Activated T-helper 1 cell treated with anti-CD3 and anti-CD28 coated beads, Interleukin-12 subunit alpha, Interleukin-12 subunit beta, Interleukin-2, Interleukin-4 antibody, amounts not matched to agents 30 ng/mL and 10 ng/mL and 1 ng/mL, durations not matched to agents 14 hours and 24 hours and 36 hours (primary cell): ENCODE data around the gene ZNF618. TPM values are rescaled to one million over a fixed set of nuclear protein-coding genes. Genes with fewer than 3 reads are reported as not detected.

Experiments
- DNase-seq: peaks from one replicate; pipeline ENCODE4 v3.0.0; 2021; ENCODE audit warnings: low spot score
- H3K27ac Mint-ChIP-seq: one replicate; pipeline ENCODE4 v1.8.0; 2021; ENCODE audit warnings: mild to moderate bottlenecking, mixed read lengths
- H3K27me3 Mint-ChIP-seq: one replicate; pipeline ENCODE4 v1.8.0; 2022; ENCODE audit warnings: mild to moderate bottlenecking, moderate library complexity, mixed read lengths; ENCODE audit not compliant: insufficient read depth
- H3K36me3 Mint-ChIP-seq: one replicate; pipeline ENCODE4 v1.8.0; 2021; ENCODE audit warnings: low read depth, mixed read lengths
- H3K4me1 Mint-ChIP-seq: one replicate; pipeline ENCODE4 v1.8.0; 2021; ENCODE audit warnings: low read depth, mixed read lengths
- H3K4me3 Mint-ChIP-seq: one replicate; pipeline ENCODE4 v1.8.0; 2021; ENCODE audit warnings: mild to moderate bottlenecking, moderate library complexity, mixed read lengths
- H3K9me3 Mint-ChIP-seq: one replicate; pipeline ENCODE4 v1.8.0; 2021; ENCODE audit warnings: mixed read lengths
- intact Hi-C: fragments of 100-400 bp; cut with micrococcal nuclease; formaldehyde crosslinking; loops from one replicate; pipeline ENCODE4 v1.15.1; 2024
- total RNA-seq: library from RNA; stranded (reverse); gene quantifications from 2 replicates; pipeline ENCODE4 v1.2.3, GENCODE V29; 2022

ZNF618 gene
- total RNA-seq, 1 donor from 2014 or later, result 0.16 TPM

DNA sequence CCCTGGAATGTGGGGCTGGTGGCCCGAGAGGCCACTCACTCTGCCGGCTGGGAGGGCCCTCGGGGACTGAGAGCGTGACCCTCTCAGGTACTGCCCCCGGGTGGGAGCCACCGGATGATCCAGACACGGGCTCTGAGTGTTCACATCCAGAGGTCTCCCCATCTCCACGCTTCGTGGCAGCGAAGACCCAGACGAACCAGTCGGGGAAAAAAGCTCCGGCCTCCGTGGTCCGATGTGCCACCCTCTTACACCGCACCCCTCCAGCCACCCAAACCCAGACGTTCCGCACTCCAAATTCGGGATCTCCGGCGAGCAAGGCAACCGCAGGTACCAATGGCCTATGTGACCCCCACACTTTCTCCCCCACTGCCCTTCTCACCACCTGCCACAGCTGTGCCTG is 152.5 kb downstream of the ZNF618 start:
- Mint-ChIP-seq H3K4me1 (no peaks in the 10 kb centered on the region), H3K27ac (no peak overlapping the region), H3K4me3 (no peak overlapping the region), H3K27me3 (peaks cover 2% of the 10 kb centered on the region), H3K36me3 (no peaks in the 10 kb centered on the region), H3K9me3 (peaks cover 14% of the 10 kb centered on the region)
- intact Hi-C loops, result no loop called here
- no peak for DNase-seq

- Mint-ChIP-seq H3K9me3 (peaks cover 6% of the 10 kb centered on the region), H3K27me3 (peaks cover 2% of the 10 kb centered on the region), H3K4me3 (no peak overlapping the region), H3K27ac (no peak overlapping the region), H3K4me1 (no peaks in the 10 kb centered on the region), H3K36me3 (no peaks in the 10 kb centered on the region)
- intact Hi-C loops, result loop anchor here (5.0 kb wide), 1 partner anchor 222 kb away; no protein-coding TSS in a partner anchor
- DNase-seq, result no peak
Measured at GRCh38 chr9:114029311-114030170, 153.4 kb downstream of the ZNF618 start.

DNA sequence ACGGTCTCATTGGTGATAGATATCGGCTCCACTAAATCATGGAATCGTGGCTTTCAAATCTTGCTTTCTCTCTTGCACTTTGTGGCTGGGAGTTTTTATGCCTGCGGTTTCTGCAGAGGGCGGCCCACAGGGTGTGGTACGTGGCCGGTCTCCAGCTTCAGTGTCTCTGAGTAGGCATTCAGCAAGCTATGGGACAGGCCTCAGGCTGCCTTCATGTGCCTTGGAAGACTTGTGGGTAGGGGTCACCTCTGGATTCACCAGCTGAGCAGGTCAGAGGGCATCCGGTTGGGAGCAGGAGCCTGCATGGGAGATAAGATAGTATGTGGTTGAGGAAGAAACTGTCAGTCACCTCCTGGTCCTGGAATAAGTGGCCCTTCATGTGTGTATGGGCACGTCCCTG is 154.3 kb downstream of the ZNF618 start:
- Mint-ChIP-seq H3K4me3 (no peak overlapping the region), H3K4me1 (no peaks in the 10 kb centered on the region), H3K27ac (no peak overlapping the region), H3K9me3 (no peaks in the 10 kb centered on the region), H3K27me3 (no peaks in the 10 kb centered on the region), H3K36me3 (no peaks in the 10 kb centered on the region)
- intact Hi-C loops, result loop anchor here (5.0 kb wide), 1 partner anchor 223 kb away; no protein-coding TSS in a partner anchor
- DNase-seq, result no peak

- Mint-ChIP-seq H3K9me3 (no peaks in the 10 kb centered on the region), H3K27me3 (no peaks in the 10 kb centered on the region), H3K36me3 (no peaks in the 10 kb centered on the region), H3K27ac (no peak overlapping the region), H3K4me3 (no peak overlapping the region), H3K4me1 (no peaks in the 10 kb centered on the region)
- intact Hi-C loops, result loop anchor here (5.0 kb wide), 1 partner anchor 224 kb away; no protein-coding TSS in a partner anchor
- DNase-seq, result no peak
Measured at GRCh38 chr9:114031037-114031630, 155.0 kb downstream of the ZNF618 start.

DNA sequence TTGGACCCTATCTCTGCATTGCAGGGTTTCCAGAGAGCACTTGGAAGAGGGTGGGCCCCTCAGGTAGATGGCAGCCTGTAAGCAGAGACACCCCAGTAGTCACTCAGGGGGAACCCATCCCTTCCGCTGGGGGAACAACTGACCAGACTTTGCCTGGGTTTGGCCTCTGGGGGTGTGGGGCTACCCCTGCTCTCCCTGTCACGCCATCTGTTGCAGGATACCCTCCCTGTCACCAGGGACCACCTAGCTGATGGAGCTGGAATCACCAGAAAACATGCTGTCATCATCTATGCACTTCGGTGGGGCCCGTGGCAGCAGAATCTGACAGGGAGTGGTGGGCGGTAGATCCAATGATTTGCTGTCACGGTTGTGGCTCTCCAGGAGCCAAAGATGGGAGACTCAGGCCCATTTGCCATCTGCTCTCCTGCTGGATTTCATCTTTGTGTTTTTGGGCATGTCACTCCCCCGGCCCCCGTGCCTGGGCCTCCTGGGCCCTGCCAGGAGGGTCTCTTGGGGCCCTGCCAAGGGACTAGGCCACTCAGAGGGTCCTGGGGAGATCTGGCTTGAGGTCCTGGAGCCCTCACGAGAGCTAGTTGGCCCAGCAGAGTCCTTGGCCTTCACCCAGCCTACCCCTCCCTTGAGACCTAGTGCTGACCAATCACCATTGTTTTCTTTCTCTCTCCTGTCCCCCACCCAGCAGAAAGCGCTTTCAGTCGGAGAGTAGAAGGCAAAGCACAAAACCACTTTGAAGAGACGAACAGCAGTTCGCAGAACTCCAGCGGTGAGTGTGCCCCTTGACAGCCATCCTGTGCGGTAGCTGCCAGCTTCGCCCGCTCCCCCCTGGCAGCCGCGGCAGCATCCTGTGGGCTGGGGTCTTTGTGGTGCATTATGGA is 156.1 kb downstream of the ZNF618 start:
- no peak for DNase-seq
- H3K27me3 Mint-ChIP-seq, result peaks cover 2% of the 10 kb centered on the region
- intact Hi-C loops, result loop anchor here (5.0 kb wide), 1 partner anchor 225 kb away; no protein-coding TSS in a partner anchor
- H3K9me3 Mint-ChIP-seq, result no peaks in the 10 kb centered on the region
- no peak overlapping the region for H3K27ac Mint-ChIP-seq
- no peaks in the 10 kb centered on the region for H3K4me1 Mint-ChIP-seq
- no peak overlapping the region for H3K4me3 Mint-ChIP-seq
- no peaks in the 10 kb centered on the region for H3K36me3 Mint-ChIP-seq

- H3K36me3 Mint-ChIP-seq, result no peaks in the 10 kb centered on the region
- intact Hi-C loops, result loop anchor here (5.0 kb wide), 1 partner anchor 226 kb away; no protein-coding TSS in a partner anchor
- no peak for DNase-seq
- H3K27me3 Mint-ChIP-seq, result peaks cover 2% of the 10 kb centered on the region
- no peak overlapping the region for H3K27ac Mint-ChIP-seq
- H3K9me3 Mint-ChIP-seq, result no peaks in the 10 kb centered on the region
- no peaks in the 10 kb centered on the region for H3K4me1 Mint-ChIP-seq
- H3K4me3 Mint-ChIP-seq, result no peak overlapping the region
Measured at GRCh38 chr9:114033397-114034103, 157.4 kb downstream of the ZNF618 start.

DNA sequence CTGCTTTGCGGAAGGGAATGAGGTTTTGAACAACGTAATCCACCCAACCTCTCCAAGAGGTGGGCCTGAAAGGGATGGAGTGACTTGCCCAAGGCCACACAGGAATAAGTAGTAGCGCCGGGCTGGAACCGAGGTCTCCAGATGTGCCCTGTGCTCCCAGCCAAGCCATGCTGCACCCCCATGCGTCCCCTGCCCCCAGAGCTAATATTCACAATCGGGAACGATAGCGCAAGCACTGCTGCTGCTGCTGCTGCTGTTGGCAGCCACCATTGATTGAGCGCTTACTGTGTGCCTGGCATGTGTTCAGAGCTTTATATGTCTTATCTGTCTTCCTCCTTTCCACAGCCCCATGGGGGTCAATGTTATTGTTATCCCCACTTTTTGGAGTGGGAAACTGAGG is 158.1 kb downstream of the ZNF618 start:
- Mint-ChIP-seq H3K27me3 (peaks cover 2% of the 10 kb centered on the region), H3K9me3 (no peaks in the 10 kb centered on the region), H3K36me3 (no peaks in the 10 kb centered on the region), H3K27ac (no peak overlapping the region), H3K4me1 (no peaks in the 10 kb centered on the region), H3K4me3 (no peak overlapping the region)
- DNase-seq, result no peak
- intact Hi-C loops, result loop anchor here (5.0 kb wide), 1 partner anchor 227 kb away; no protein-coding TSS in a partner anchor

DNA sequence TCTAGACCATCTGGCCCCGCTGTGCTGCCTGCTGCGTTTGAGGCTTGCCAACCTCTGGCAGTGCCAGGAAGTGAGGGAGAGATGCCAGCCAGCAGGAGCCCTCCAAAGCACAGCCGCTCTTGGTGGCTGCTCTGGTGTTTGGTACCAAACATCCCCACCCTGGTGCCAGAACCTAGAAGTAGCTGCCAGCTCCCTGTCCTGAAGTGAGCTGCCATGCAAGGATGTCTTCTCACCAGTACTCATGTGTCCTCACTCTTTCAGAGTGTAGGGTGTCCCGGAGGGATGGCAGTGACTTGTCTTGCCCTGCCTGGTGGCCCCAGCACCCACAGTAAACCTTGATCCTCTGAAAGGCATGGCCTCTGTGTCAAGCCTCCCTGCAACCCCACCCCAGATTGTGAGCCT is 158.6 kb downstream of the ZNF618 start:
- no peaks in the 10 kb centered on the region for H3K4me1 Mint-ChIP-seq
- no peak overlapping the region for H3K4me3 Mint-ChIP-seq
- no peak for DNase-seq
- intact Hi-C loops, result loop anchor here (5.0 kb wide), 1 partner anchor 227 kb away; no protein-coding TSS in a partner anchor
- peaks cover 2% of the 10 kb centered on the region for H3K27me3 Mint-ChIP-seq
- H3K36me3 Mint-ChIP-seq, result no peaks in the 10 kb centered on the region
- H3K27ac Mint-ChIP-seq, result no peak overlapping the region
- no peaks in the 10 kb centered on the region for H3K9me3 Mint-ChIP-seq

DNA sequence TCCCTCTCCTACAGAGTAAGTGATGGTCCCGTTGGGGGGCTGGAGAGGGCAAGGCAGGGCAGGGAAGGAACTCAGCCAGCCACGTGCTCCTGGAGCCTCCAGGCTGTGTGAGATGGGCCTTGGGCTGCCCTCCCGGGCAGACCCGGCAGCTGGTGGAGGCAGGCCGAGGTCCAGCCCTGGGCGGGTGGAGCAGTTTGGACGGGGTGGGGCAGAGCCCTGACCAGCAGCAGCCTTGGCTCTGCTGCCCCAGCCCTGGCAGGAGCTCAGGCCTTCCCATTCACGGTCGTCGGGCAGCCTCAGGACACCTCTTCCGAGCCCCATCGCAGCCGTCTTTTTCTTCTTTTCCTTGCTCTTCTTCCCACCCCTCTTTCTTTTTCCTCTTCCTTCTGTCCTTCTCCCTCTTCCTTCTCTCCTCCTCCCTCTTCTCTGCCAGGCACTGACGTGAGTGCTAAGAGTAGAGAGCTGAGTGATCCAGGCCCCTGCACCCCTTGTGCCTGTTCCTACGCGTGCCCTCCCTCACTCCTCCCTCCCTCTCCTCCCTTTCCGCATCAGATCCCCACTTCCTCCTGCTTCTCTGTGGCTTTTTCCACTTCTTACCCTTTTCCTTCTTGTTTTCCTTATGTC is 159.2 kb downstream of the ZNF618 start:
- no peak for DNase-seq

GRCh38 chr9:114035845-114036801 is 160.0 kb downstream of the ZNF618 start:
- Mint-ChIP-seq H3K36me3 (no peaks in the 10 kb centered on the region), H3K27me3 (peaks cover 2% of the 10 kb centered on the region), H3K4me3 (no peak overlapping the region), H3K27ac (no peak overlapping the region), H3K9me3 (no peaks in the 10 kb centered on the region), H3K4me1 (no peaks in the 10 kb centered on the region)
- DNase-seq, result no peak
- intact Hi-C loops, result no loop called here

More for the DNA sequence above, 159.2 kb downstream of the ZNF618 start:
- Mint-ChIP-seq H3K9me3 (no peaks in the 10 kb centered on the region), H3K27me3 (peaks cover 2% of the 10 kb centered on the region), H3K4me1 (no peaks in the 10 kb centered on the region), H3K27ac (no peak overlapping the region), H3K36me3 (no peaks in the 10 kb centered on the region), H3K4me3 (no peak overlapping the region)
- intact Hi-C loops, result no loop called here

GRCh38 chr9:114037249-114037648 is 161.1 kb downstream of the ZNF618 start:
- peaks cover 2% of the 10 kb centered on the region for H3K27me3 Mint-ChIP-seq
- no peaks in the 10 kb centered on the region for H3K4me1 Mint-ChIP-seq
- no peak overlapping the region for H3K27ac Mint-ChIP-seq
- H3K9me3 Mint-ChIP-seq, result no peaks in the 10 kb centered on the region
- H3K36me3 Mint-ChIP-seq, result no peaks in the 10 kb centered on the region
- intact Hi-C loops, result no loop called here
- no peak for DNase-seq
- H3K4me3 Mint-ChIP-seq, result no peak overlapping the region
